ENCODE results near the gene RBM44.

RBM44 gene

GRCh38 chr2:237878321-237879057 lies 79.9 kb downstream of the RBM44 start:
- Histone ChIP-seq H3K36me3 (replicated peaks; ENCODE audit: insufficient read depth, low read length) (no peaks in the 10 kb centered on the region), H3K4me1 (ENCODE audit: low read length) (no peaks in the 10 kb centered on the region), H3K9me3 (replicated peaks; ENCODE audit: insufficient read depth, low read length) (no peaks in the 10 kb centered on the region), H3K79me2 (ENCODE audit: low read length) (no peaks in the 10 kb centered on the region), H3K9me2 (replicated peaks; ENCODE audit: insufficient read depth, low read length) (no peaks in the 10 kb centered on the region), H3K4me3 (ENCODE audit: low read length) (no peak overlapping the region), H3F3A (ENCODE audit: insufficient read depth, low read length) (no peaks in the 10 kb centered on the region), H2AFZ (ENCODE audit: low read length) (no peak overlapping the region), H3K27ac (ENCODE audit: low read length) (no peak overlapping the region), H3K4me2 (ENCODE audit: low read depth, low read length) (no peak overlapping the region), H3K27me3 (replicated peaks; ENCODE audit: insufficient read depth, low read length) (no peaks in the 10 kb centered on the region), H4K20me1 (ENCODE audit: insufficient read depth, low read length) (no peaks in the 10 kb centered on the region), H3K9ac (ENCODE audit: low read length) (no peak overlapping the region)
- no peak for TF ChIP-seq EZH2phosphoT487 (IDR thresholded peaks at IDR 0.05; ENCODE audit: low read length)
- DNase-seq: no peak

- Histone ChIP-seq H3K9me2 (replicated peaks; ENCODE audit: insufficient read depth, low read length) (no peaks in the 10 kb centered on the region), H3K27me3 (replicated peaks; ENCODE audit: insufficient read depth, low read length) (no peaks in the 10 kb centered on the region), H2AFZ (ENCODE audit: low read length) (no peak overlapping the region), H3K27ac (ENCODE audit: low read length) (no peak overlapping the region), H3K9me3 (replicated peaks; ENCODE audit: insufficient read depth, low read length) (no peaks in the 10 kb centered on the region), H3K4me2 (ENCODE audit: low read depth, low read length) (no peak overlapping the region), H4K20me1 (ENCODE audit: insufficient read depth, low read length) (no peaks in the 10 kb centered on the region), H3K79me2 (ENCODE audit: low read length) (no peaks in the 10 kb centered on the region), H3K36me3 (replicated peaks; ENCODE audit: insufficient read depth, low read length) (no peaks in the 10 kb centered on the region), H3K9ac (ENCODE audit: low read length) (no peak overlapping the region), H3F3A (ENCODE audit: insufficient read depth, low read length) (no peaks in the 10 kb centered on the region), H3K4me1 (ENCODE audit: low read length) (no peaks in the 10 kb centered on the region), H3K4me3 (ENCODE audit: low read length) (no peak overlapping the region)
- DNase-seq: no peak
- TF ChIP-seq EZH2 (optimal IDR thresholded peaks at IDR 0.05; ENCODE audit: low read depth, low read length) (no peak), CTCF (IDR thresholded peaks at IDR 0.05; ENCODE audit: low read length) (no peak), EZH2phosphoT487 (IDR thresholded peaks at IDR 0.05; ENCODE audit: low read length) (no peak)
Observed at GRCh38 chr2:237879058-237879430, 80.5 kb downstream of the RBM44 start.

GRCh38 chr2:237879991-237880560 lies 81.5 kb downstream of the RBM44 start:
- no peaks in the 10 kb centered on the region for H3F3A ChIP-seq (ENCODE audit: insufficient read depth, low read length)
- H2AFZ ChIP-seq (ENCODE audit: low read length): no peak overlapping the region
- no peaks in the 10 kb centered on the region for H3K4me1 ChIP-seq (ENCODE audit: low read length)
- no peak overlapping the region for H3K4me3 ChIP-seq (ENCODE audit: low read length)
- H3K79me2 ChIP-seq (ENCODE audit: low read length): no peaks in the 10 kb centered on the region
- no peak for DNase-seq
- no peak for TF ChIP-seq EZH2 (optimal IDR thresholded peaks at IDR 0.05; ENCODE audit: low read depth, low read length)
- no peak for TF ChIP-seq CTCF (IDR thresholded peaks at IDR 0.05; ENCODE audit: low read length)
- TF ChIP-seq EZH2phosphoT487 (IDR thresholded peaks at IDR 0.05; ENCODE audit: low read length): no peak
- no peak overlapping the region for H3K4me2 ChIP-seq (ENCODE audit: low read depth, low read length)
- no peaks in the 10 kb centered on the region for H3K9me3 ChIP-seq (replicated peaks; ENCODE audit: insufficient read depth, low read length)
- H3K27me3 ChIP-seq (replicated peaks; ENCODE audit: insufficient read depth, low read length): no peaks in the 10 kb centered on the region
- H4K20me1 ChIP-seq (ENCODE audit: insufficient read depth, low read length): no peaks in the 10 kb centered on the region
- no peak overlapping the region for H3K27ac ChIP-seq (ENCODE audit: low read length)
- H3K9ac ChIP-seq (ENCODE audit: low read length): no peak overlapping the region
- no peaks in the 10 kb centered on the region for H3K36me3 ChIP-seq (replicated peaks; ENCODE audit: insufficient read depth, low read length)
- no peaks in the 10 kb centered on the region for H3K9me2 ChIP-seq (replicated peaks; ENCODE audit: insufficient read depth, low read length)

All from MM.1S (cell line).